ENCODE measurements around the gene AOC2. TPM values are rescaled to one million over a fixed set of nuclear protein-coding genes. Genes with fewer than 3 reads are reported as not detected.
"Not testable (repeated sequence)": the region's sequence is repeated elsewhere in the genome, so short reads cannot be mapped to it uniquely, and the experiment has no call there.

AOC2 gene
- total RNA-seq, 1 experiment from 2014 or later, result not detected

DNA sequence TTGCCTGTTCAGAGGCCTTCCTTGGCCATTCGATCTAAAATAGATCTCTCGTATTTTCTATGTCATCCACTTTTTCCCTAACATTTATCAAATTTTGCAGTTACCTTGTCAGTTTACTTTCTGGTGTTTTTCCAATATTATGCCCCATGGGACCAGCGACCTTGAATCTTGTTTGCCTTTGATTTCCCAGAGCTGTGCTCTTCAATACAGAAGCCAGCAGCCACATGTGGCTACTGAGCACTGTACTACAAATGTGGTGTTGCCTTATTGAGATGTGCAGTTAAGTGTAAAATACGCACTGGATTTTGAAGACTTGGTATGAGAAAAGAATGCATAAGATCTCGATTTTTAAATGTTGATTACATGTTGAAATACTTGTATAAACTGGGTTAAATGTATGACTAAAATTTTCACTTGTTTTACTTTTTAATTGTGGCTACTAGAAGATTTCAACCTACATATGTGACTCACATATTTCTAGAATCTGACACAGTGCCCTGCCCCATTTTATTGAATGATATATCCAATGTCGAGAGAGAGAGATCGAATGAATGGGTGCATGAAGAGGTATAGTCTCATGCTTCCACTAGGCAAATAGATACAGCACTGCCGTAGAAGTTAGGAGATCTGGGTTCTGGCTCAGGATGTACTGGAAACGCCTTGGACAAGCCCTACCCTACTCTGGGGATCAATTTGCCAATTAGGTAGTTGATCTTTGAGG, 12.0 kb upstream of the AOC2 start:
- no peak for DNase-seq (ENCODE audit: low spot score)

DNA sequence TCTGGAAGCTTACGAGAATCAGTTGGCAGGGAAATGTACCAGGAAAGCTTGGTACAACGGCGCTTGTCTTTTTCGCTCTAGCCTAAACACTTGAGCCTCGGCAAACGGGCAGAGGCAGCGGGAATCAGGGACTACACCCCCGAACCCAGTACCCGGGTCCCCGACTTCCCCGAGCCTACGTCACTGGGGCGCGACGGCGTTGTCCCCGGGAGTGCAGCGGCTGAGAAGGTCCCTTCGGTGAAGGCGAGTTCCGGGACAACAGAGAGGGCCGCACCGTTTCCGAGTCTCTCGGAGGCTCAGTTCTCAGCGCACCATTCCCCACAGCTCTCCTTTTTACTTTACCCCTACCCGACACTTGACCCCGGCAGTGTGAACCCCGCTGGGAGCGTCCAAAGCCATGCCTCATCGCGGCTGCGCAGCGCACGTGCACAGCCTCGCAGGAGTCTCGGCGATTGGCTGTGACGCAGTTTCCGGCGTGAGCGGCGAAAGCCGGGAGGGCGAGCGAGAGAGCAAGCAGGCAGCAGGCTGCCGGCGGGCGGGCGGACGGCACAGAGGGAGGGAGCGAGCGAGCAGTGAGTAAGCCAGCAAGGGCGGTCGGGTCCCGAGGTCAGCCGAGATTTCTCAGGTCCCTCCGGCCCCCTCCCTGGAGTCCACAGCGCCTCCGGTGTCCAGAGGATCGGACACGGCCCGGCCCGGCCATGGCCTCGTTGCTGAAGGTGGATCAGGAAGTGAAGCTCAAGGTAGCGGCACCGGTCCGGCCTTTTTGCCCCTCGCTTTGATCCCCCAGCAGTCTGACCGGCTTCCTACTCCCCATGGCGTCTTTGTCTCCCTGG, 11.2 kb upstream of the AOC2 start, which contains the start of gene PSME3:
PSME3 (plus strand) TSS at position 464 of the 833 bp plus-strand sequence; CDS start at position 699, 235 bp downstream.
- peak; percentile 75 for DNase-seq (ENCODE audit: low spot score)

DNA sequence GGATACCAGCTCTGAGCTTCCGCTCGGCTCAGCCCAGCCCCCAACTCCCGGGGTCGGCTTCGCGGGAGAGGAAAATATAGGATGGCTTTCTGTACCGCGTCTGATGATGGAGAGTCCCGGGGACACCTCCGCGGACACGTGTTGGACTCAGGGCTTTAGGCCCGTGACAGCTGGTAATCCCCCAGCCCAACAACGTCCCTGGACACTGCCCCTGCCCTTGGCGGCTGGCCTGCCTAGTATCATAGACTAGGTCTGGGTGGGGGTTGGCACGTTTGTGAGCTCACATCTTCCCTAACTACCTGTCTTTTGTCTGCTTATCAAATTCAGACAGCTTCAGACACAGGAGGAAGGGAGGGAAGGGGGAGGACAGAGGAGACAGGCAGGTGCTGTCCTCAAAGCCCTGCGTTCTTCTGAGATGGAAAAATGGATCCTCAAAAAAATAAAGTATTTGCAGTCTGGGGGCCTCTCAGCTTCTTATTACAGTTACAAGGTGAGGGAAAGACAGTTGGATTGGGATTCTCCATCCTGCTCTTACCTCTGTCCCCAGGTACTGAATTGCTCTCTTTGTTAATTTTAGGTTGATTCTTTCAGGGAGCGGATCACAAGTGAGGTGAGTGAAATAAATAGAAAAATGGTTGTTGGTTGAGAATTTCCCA, 10.5 kb upstream of the AOC2 start:
- DNase-seq (ENCODE audit: low spot score), result no peak

DNA sequence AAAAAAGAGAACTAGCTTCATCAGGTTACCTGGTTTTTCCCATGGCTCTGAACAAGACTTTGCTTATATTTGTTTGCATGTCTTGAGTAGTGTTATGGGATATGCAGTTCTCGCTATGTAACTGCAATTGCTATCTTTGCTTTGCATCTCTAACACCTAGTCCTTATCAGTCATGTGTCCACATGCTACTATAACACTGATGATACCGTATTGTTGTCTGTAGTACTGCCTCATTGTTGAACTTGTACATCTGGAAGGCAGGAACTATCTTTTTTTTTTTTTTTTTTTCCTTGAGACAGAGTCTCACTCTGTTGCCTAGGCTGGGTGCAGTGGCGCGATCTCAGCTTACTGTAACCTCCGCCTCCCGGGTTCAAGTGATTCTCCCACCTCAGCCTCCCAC, 8.6 kb upstream of the AOC2 start:
- no peak for DNase-seq (ENCODE audit: low spot score)

DNA sequence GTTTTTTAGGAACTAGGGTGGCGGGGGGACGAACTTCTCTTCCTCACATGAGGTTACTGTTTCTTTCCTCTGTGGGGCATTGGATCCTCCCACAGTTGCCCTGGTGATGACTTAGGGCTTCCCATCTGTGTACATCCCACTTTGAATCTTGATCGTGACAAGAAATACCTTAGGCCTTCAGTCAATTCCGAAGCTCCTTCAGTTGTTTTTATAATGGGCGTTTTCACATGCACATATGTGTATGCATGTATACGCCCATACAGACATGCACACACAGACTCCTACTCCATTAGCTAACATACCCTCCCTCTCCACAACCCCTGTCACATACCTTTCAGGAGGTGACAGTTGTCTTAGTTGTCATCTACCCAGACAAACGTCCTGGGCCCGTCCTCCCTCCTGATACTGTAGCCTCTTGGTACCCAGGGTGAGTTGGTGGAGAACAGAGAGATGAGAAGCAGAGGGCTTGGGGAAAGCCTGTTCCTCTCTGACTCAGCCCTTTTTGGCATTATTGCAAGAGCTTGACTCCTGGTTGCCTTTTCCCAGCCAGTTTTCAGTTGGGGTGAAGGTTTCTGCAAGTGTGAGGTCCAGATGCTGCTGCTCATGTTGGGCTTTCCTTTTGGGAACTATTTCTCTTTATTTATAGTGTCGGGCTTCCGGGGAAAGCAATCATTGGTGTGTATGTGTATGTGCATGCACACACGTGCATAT, 2.2 kb upstream of the AOC2 start:
- DNase-seq (ENCODE audit: low spot score), result no peak

DNA sequence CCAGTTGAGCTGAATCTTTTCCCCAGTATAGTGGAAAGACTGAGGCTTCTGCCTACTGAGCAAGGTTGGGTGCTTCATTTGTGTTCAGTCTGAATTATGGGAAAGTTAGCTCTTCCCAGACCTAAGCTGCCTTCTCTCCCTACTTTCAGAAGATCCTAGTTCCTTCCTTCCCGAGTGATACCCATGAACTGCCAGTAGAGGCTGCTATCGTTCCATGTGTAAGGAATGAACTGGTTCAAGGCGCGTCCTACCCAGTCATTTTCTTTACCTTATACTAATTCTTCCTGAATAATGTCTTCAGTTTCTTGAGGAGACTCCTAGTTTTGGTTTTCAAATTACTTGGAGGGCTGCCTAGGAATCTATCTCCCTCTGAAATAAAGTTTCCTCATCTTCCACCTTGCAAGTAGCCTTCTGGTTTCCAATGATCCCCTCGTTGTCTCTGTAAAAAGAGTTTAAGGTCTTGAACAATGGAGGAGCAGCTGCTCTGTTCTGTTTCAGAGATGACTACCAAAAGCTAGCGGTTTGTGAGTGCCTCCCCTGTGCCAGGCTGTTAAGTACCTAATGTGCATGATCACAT, 934 bp upstream of the AOC2 start:
- peak; percentile 66 for DNase-seq (ENCODE audit: low spot score)

DNA sequence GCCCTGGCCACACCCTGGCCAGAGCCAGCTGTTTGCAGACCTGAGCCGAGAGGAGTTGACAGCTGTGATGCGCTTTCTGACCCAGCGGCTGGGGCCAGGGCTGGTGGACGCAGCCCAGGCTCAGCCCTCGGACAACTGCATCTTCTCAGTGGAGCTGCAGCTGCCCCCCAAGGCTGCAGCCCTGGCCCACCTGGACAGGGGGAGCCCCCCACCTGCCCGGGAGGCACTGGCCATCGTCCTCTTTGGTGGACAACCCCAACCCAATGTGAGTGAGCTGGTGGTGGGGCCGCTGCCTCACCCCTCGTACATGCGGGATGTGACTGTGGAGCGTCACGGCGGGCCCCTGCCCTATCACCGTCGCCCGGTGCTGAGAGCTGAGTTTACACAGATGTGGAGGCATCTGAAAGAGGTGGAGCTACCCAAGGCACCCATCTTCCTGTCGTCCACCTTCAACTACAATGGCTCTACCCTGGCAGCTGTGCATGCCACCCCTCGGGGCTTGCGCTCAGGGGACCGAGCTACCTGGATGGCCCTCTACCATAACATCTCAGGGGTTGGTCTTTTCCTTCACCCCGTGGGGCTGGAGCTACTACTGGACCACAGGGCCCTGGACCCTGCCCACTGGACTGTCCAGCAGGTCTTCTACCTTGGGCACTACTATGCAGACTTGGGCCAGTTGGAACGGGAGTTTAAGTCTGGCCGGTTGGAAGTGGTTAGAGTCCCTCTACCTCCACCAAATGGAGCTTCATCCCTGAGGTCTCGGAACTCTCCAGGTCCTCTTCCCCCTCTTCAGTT, 578 bp downstream of the AOC2 start:
- DNase-seq (ENCODE audit: low spot score), result no peak

DNA sequence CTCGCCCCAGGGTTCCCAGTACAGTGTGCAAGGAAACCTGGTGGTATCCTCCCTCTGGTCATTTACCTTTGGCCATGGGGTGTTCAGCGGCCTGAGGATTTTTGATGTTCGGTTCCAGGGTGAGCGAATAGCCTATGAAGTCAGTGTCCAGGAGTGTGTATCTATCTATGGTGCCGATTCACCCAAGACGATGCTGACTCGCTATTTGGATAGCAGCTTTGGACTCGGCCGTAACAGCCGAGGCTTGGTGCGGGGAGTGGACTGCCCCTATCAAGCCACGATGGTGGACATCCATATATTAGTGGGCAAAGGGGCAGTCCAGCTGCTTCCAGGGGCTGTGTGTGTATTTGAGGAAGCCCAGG, 1.2 kb downstream of the AOC2 start:
- no peak for DNase-seq (ENCODE audit: low spot score)

DNA sequence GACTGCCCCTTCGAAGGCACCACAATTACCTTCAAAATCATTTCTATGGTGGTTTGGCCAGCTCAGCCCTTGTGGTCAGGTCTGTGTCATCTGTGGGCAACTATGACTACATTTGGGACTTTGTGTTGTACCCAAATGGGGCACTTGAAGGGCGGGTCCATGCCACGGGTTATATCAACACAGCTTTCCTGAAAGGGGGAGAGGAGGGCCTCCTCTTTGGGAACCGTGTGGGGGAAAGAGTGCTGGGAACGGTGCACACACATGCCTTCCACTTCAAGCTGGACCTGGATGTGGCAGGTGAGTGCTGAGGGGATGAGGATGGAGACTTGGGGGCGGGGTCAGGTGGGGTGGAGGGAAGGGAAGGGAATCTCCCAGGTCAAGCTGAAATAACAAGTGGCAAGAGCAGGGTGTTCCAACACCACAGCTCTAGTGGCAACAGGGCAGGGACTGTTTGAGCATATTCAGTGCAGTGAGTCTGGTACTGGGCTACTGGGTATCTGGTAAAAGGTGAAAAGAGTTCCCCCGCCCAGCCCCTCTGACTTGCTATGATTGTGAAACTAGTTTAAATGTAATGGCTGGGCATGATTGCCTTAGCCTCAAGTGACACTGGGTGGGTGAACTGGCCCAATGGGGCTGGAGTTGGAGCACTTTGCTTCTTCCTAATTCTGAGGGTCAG, 1.7 kb downstream of the AOC2 start:
- peak; percentile 53 for DNase-seq (ENCODE audit: low spot score)

DNA sequence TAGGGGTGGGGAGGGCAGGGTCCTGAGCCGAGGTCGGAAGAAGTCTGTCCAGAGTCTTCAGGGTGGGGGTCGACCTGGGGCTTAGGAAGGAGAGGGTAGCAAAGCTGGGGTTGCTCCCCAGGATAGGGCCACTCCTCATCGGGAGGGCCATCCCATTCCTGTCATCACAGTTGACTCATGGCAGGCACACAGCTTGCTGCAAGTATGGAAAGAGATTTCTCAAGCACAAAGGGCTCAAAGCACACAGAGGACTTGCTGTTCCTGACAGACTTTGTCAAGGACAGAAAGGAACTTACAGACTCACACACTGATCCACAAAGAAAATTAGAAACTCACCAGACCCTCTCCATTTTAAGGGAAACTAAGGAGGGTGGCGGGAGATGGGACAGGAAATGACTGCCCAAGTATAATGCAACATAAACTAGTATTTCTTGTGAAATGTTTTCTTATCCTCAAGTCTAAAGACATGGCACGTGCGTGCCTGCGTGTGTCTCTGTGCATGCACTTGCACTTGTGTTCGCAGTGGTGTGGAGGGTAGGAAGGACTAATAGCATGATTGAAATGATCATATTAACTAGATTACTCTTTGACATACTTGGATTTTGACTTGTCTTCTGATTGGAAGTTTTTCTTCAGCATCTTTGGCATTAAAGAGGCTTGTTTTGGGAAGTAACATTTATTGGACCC, 2.4 kb downstream of the AOC2 start:
- DNase-seq (ENCODE audit: low spot score), result peak; percentile 18

DNA sequence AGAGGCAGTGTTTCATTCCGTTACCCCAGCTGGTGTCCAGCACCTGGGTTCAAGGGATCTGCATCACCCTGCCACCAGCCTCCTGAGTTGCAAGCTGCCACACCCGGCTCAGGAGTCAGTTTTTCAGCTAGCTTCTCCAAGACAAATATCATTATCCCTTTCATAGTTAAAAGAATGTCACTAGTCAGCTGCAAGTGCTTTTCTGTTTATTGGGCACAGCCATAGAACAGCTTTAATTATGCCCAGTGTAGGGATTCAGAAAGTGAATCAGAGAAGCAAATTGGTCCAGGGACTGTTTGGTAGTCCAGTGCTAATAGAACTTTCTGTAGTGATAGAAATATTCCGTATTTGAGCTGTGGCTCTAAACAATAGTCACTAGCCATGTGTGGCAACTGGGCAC, 3.7 kb downstream of the AOC2 start:
- no peak for DNase-seq (ENCODE audit: low spot score)

DNA sequence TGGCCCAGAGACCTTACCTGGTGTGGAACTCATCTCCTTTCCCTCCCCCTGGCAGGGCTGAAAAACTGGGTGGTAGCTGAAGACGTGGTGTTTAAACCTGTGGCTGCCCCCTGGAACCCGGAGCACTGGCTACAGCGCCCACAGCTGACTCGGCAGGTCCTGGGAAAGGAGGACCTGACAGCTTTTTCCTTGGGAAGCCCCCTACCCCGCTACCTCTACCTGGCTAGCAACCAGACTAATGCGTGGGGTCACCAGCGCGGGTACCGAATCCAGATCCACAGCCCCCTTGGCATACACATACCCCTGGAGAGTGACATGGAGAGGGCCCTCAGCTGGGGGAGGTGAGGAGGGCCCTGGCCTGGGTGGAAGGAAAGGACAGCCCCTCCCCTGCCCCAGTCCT, 4.7 kb downstream of the AOC2 start:
- DNase-seq (ENCODE audit: low spot score), result no peak

DNA sequence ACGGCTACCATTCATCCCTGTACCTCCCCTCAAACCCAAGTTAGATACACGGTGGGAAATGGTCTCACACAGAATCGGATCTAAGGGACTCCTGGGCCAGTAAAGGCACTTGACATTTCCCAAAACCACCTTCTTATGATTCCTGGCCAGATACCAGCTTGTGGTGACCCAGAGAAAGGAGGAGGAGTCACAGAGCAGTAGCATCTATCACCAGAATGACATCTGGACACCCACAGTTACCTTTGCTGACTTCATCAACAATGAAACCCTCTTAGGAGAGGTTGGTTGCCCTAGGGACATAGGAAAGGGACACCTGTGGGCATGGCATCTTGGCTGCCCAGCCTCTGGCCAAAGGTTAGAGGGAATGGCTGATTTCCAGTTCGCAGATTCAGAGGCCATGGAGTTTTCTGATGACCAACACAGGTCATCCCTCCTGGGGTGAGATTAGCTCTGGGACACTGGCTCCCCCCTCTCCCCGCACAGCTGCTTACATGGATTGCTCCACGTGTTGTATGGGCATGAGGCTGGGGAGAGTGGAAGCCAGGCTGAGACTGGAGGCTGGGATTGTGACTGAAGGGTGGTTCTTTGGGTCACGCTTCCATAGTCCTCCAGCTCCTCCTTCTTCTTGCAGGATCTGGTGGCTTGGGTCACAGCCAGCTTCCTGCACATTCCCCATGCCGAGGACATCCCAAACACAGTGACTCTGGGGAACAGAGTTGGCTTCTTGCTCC, 5.2 kb downstream of the AOC2 start:
- DNase-seq (ENCODE audit: low spot score), result peak; percentile 20

DNA sequence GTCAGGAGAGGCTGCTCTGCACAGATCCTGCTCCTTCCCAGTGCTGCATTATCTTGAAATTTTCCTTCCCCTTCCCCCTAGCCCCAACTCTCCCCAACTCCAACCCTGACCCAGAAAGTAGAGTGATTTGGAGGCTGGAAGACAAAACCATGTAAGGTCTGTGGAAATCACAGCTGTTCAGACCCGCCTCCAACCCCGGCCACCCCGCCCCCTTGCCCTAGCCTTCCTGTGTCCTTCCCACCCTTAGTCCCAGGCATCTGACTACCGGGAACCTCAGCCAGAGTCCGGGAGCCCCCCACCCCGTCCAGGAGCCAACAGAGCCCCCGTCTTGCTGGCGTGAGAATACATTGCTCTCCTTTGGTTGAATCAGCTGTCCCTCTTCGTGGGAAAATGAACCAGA, 6.6 kb downstream of the AOC2 start, which contains the start of gene AOC3:
AOC3 (plus strand) TSS at position 246 of the 400 bp plus-strand sequence; CDS start at position 391, 145 bp downstream.
- DNase-seq (ENCODE audit: low spot score), result no peak

DNA sequence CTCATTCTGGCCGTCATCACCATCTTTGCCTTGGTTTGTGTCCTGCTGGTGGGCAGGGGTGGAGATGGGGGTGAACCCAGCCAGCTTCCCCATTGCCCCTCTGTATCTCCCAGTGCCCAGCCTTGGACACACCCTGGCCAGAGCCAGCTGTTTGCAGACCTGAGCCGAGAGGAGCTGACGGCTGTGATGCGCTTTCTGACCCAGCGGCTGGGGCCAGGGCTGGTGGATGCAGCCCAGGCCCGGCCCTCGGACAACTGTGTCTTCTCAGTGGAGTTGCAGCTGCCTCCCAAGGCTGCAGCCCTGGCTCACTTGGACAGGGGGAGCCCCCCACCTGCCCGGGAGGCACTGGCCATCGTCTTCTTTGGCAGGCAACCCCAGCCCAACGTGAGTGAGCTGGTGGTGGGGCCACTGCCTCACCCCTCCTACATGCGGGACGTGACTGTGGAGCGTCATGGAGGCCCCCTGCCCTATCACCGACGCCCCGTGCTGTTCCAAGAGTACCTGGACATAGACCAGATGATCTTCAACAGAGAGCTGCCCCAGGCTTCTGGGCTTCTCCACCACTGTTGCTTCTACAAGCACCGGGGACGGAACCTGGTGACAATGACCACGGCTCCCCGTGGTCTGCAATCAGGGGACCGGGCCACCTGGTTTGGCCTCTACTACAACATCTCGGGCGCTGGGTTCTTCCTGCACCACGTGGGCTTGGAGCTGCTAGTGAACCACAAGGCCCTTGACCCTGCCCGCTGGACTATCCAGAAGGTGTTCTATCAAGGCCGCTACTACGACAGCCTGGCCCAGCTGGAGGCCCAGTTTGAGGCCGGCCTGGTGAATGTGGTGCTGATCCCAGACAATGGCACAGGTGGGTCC, 7.2 kb downstream of the AOC2 start:
- DNase-seq (ENCODE audit: low spot score), result not testable (repeated sequence)

DNA sequence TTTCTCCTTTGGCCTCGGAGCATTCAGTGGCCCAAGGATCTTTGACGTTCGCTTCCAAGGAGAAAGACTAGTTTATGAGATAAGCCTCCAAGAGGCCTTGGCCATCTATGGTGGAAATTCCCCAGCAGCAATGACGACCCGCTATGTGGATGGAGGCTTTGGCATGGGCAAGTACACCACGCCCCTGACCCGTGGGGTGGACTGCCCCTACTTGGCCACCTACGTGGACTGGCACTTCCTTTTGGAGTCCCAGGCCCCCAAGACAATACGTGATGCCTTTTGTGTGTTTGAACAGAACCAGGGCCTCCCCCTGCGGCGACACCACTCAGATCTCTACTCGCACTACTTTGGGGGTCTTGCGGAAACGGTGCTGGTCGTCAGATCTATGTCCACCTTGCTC, 8.0 kb downstream of the AOC2 start:
- no peak for DNase-seq (ENCODE audit: low spot score)

DNA sequence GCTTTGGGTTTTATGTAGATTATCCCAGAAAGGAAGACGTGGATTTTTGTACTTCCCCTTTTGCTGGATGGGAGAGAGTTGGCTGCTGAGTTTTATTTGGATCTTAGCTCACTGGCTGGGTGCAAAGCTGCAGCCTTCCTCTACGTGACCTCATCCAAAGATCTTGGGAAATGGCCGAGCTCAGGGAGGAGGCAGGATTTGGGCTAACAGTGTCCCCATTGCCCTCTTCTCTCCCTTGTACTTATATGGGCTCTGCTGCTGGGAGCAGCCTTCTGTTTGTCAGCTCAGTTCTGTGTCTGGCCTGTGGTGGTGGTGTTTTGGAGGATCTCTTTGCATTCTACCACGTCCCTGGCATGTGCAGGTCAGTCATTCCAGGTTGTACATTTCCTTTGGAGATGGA, 8.6 kb downstream of the AOC2 start:
- no peak for DNase-seq (ENCODE audit: low spot score)

DNA sequence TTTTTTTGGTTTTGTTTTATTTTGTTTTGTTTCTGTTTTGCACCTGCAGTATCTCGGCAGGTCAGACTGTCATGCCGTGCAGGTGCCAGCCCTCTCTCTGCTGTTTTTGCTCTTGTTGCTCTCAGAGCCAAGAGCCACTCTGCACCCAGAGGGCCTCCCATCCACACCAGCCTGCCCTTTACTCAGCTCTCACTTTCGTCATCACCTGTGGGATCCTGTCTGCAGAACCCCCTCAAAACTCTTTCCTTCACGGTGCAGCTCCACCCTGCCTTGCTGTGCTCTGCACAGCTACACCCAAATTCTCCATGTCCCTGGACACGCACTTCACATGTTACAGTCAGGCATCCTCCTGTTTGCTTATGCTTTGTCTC, 9.2 kb downstream of the AOC2 start:
- DNase-seq (ENCODE audit: low spot score), result no peak

All from A172 (cell line).